HepG2 (cell line): ENCODE data around the gene CTNNA1.

Experiments used
- EZH2 ChIP-seq: conservative IDR thresholded peaks from 2 replicates; pipeline ENCODE4 v1.6.1; 2012; ENCODE audit warnings: mild to moderate bottlenecking, low read depth, low read length, moderate library complexity
- GATAD2A ChIP-seq: IDR thresholded peaks from 2 replicates; pipeline ENCODE4 v1.6.1; 2016
- MXI1 ChIP-seq: IDR thresholded peaks from 3 replicates; pipeline ENCODE4 v1.6.1; 2012; ENCODE audit warnings: low read depth, low read length, inconsistent platforms, borderline replicate concordance
- ZNF264 ChIP-seq: sonication (generic); formaldehyde crosslinking; IDR thresholded peaks from 2 replicates; pipeline ENCODE4 v1.4.0; 2020; ENCODE audit warnings: missing genetic modification reagents
- ZNF333 ChIP-seq: sonication (generic); formaldehyde crosslinking; IDR thresholded peaks from 2 replicates; pipeline ENCODE4 v1.4.0; 2020; ENCODE audit warnings: mild to moderate bottlenecking, missing genetic modification reagents, borderline replicate concordance
- TF ChIP-seq, protein P1 (sequence below): IDR thresholded peaks from 2 replicates; pipeline ENCODE4 v1.6.1; 2012; ENCODE audit warnings: inconsistent platforms
- TF ChIP-seq, protein P2 (sequence below): sonication (generic); formaldehyde crosslinking; IDR thresholded peaks from 2 replicates; pipeline ENCODE4 v1.5.0; 2020; ENCODE audit warnings: mild to moderate bottlenecking, missing genetic modification reagents, moderate library complexity

DNA sequence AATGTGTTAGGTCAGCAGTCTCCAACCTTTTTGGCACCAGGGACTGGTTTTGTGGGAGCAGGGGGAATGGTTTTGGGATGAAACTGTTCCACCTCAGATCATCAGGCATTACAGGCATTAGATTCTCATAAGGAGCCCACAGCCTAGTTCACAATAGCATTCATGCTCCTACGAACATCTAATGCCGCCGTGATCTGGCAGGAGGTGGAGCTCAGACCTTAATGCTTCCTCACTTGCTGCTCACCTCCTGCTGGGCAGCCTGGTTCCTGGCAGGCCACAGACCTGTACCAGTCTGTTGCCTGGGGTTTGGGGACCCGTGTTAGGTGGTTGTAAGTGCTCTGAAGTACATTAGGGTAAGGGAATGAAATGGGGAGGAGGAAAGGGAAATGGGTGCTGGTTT lies 9.7 kb upstream of the CTNNA1 start:
- TF ChIP-seq ZNF264 (CRISPR knock-in tag) (no peak), ZNF333 (no peak), GATAD2A (no peak), MXI1 (no peak), EZH2 (no peak)
- TF ChIP-seq, protein P1, sequence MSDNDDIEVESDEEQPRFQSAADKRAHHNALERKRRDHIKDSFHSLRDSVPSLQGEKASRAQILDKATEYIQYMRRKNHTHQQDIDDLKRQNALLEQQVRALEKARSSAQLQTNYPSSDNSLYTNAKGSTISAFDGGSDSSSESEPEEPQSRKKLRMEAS, result no peak
- TF ChIP-seq, protein P2, sequence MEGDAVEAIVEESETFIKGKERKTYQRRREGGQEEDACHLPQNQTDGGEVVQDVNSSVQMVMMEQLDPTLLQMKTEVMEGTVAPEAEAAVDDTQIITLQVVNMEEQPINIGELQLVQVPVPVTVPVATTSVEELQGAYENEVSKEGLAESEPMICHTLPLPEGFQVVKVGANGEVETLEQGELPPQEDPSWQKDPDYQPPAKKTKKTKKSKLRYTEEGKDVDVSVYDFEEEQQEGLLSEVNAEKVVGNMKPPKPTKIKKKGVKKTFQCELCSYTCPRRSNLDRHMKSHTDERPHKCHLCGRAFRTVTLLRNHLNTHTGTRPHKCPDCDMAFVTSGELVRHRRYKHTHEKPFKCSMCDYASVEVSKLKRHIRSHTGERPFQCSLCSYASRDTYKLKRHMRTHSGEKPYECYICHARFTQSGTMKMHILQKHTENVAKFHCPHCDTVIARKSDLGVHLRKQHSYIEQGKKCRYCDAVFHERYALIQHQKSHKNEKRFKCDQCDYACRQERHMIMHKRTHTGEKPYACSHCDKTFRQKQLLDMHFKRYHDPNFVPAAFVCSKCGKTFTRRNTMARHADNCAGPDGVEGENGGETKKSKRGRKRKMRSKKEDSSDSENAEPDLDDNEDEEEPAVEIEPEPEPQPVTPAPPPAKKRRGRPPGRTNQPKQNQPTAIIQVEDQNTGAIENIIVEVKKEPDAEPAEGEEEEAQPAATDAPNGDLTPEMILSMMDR, result no peak
